Renal cortical epithelial cell (primary cell): ENCODE results near the gene SLC2A1. TPM values are rescaled to one million over a fixed set of nuclear protein-coding genes. Genes with fewer than 3 reads are reported as not detected.
A peak's percentile ranks its signal among the peaks of the same experiment; 100 is the strongest.
"Not testable (repeated sequence)": the region's sequence is repeated elsewhere in the genome, so short reads cannot be mapped to it uniquely, and the experiment has no call there.

Experiments used
- DNase-seq: peaks from one replicate; pipeline ENCODE4 v3.0.0-alpha.2; 2011; ENCODE audit warnings: low read depth
- total RNA-seq: library from RNA; depleted of rRNA; stranded (reverse); fragments of >200 nt; gene quantifications from 2 replicates; pipeline ENCODE4 v1.2.3, GENCODE V29; 2014

SLC2A1 gene
- total RNA-seq, 1 donor from 2014 or later = 578 TPM

- no peak for DNase-seq
Observed at GRCh38 chr1:42929434-42930177, 29.1 kb downstream of the SLC2A1 start.

- DNase-seq = no peak
Observed at GRCh38 chr1:42928859-42929258, 29.8 kb downstream of the SLC2A1 start.

GRCh38 chr1:42927920-42928505 lies 30.7 kb downstream of the SLC2A1 start:
- peak; percentile 42 for DNase-seq

- DNase-seq = no peak
Observed at GRCh38 chr1:42927274-42927841, 31.3 kb downstream of the SLC2A1 start.

- DNase-seq = no peak
Observed at GRCh38 chr1:42926879-42927242, 31.8 kb downstream of the SLC2A1 start.

GRCh38 chr1:42926235-42926878 lies 32.3 kb downstream of the SLC2A1 start:
- DNase-seq = no peak

- no peak for DNase-seq
Observed at GRCh38 chr1:42924851-42925760, 33.6 kb downstream of the SLC2A1 start.

- DNase-seq = peak; percentile 68
Observed at GRCh38 chr1:42924082-42924850, 34.4 kb downstream of the SLC2A1 start.

GRCh38 chr1:42923367-42924081 lies 35.1 kb downstream of the SLC2A1 start:
- no peak for DNase-seq

- DNase-seq = peak; percentile 80
Observed at GRCh38 chr1:42922687-42923366, 35.8 kb downstream of the SLC2A1 start.

GRCh38 chr1:42921769-42922168 lies 36.9 kb downstream of the SLC2A1 start:
- DNase-seq = no peak

GRCh38 chr1:42919651-42920050 lies 39.0 kb downstream of the SLC2A1 start:
- not testable (repeated sequence) for DNase-seq

GRCh38 chr1:42917241-42917495 lies 41.5 kb downstream of the SLC2A1 start:
- DNase-seq = no peak

GRCh38 chr1:42915456-42915855 lies 43.2 kb downstream of the SLC2A1 start:
- no peak for DNase-seq

- DNase-seq = no peak
Observed at GRCh38 chr1:42914092-42914627, 44.5 kb downstream of the SLC2A1 start.

GRCh38 chr1:42913426-42914091 lies 45.1 kb downstream of the SLC2A1 start:
- DNase-seq = peak; percentile 82

- no peak for DNase-seq
Observed at GRCh38 chr1:42910985-42911384, 47.7 kb downstream of the SLC2A1 start.

- no peak for DNase-seq
Observed at GRCh38 chr1:42908046-42908445, 50.6 kb downstream of the SLC2A1 start.

- DNase-seq = no peak
Observed at GRCh38 chr1:42904434-42904833, 54.2 kb downstream of the SLC2A1 start.
